ENCODE results near the gene BMP7. TPM values are rescaled to one million over a fixed set of nuclear protein-coding genes. Genes with fewer than 3 reads are reported as not detected.

BMP7 gene
- total and polyA plus RNA-seq, 2 of the 8 experiments (the other 6 are each of a cell fraction or from before 2014, with no cell fraction given), result 9.2 to 14.7 TPM

- TF ChIP-seq TAF1 (IDR thresholded peaks at IDR 0.05; ENCODE audit: low read depth, low read length), result no peak
Measured at GRCh38 chr20:57213924-57214323, 52.5 kb downstream of the BMP7 start (continued).

Measured in H1 (cell line).